ENCODE measurements around the gene CEP57L1.

Gene CEP57L1

GRCh38 chr6:109174916-109175315 lies 79.6 kb downstream of the CEP57L1 start:
- H3K4me3 ChIP-seq (ENCODE audit: low read length) = no peak overlapping the region
- TF ChIP-seq CTCF (conservative IDR thresholded peaks at IDR 0.05; ENCODE audit: low read depth, low read length) = no peak
- no peak for DNase-seq (ENCODE audit: low read depth)

- no peak overlapping the region for H3K4me3 ChIP-seq (ENCODE audit: low read length)
- no peak for DNase-seq (ENCODE audit: low read depth)
- TF ChIP-seq CTCF (conservative IDR thresholded peaks at IDR 0.05; ENCODE audit: low read depth, low read length) = no peak
Observed at GRCh38 chr6:109178921-109179320, 83.6 kb downstream of the CEP57L1 start.

GRCh38 chr6:109179507-109179906 lies 84.2 kb downstream of the CEP57L1 start:
- no peak for TF ChIP-seq CTCF (conservative IDR thresholded peaks at IDR 0.05; ENCODE audit: low read depth, low read length)
- DNase-seq (ENCODE audit: low read depth) = no peak
- H3K4me3 ChIP-seq (ENCODE audit: low read length) = no peak overlapping the region

GRCh38 chr6:109182578-109182977 lies 87.3 kb downstream of the CEP57L1 start:
- TF ChIP-seq CTCF (conservative IDR thresholded peaks at IDR 0.05; ENCODE audit: low read depth, low read length) = no peak
- DNase-seq (ENCODE audit: low read depth) = no peak
- no peak overlapping the region for H3K4me3 ChIP-seq (ENCODE audit: low read length)

GRCh38 chr6:109183109-109183650 lies 87.9 kb downstream of the CEP57L1 start:
- no peak overlapping the region for H3K4me3 ChIP-seq (ENCODE audit: low read length)
- no peak for DNase-seq (ENCODE audit: low read depth)

GRCh38 chr6:109184638-109185037 lies 89.3 kb downstream of the CEP57L1 start:
- H3K4me3 ChIP-seq (ENCODE audit: low read length) = no peak overlapping the region
- no peak for DNase-seq (ENCODE audit: low read depth)
- TF ChIP-seq CTCF (conservative IDR thresholded peaks at IDR 0.05; ENCODE audit: low read depth, low read length) = no peak

More at GRCh38 chr6:109183109-109183650, 87.9 kb downstream of the CEP57L1 start:
- TF ChIP-seq CTCF (conservative IDR thresholded peaks at IDR 0.05; ENCODE audit: low read depth, low read length) = no peak

GRCh38 chr6:109186012-109186411 lies 90.7 kb downstream of the CEP57L1 start:
- no peak for DNase-seq (ENCODE audit: low read depth)
- no peak overlapping the region for H3K4me3 ChIP-seq (ENCODE audit: low read length)
- TF ChIP-seq CTCF (conservative IDR thresholded peaks at IDR 0.05; ENCODE audit: low read depth, low read length) = no peak

Data from retinal pigment epithelial cell (primary cell).